ENCODE results near the gene STAB1.

Gene STAB1

GRCh38 chr3:52461874-52462273, 33.3 kb upstream of the STAB1 start:
- DNase-seq = no peak

GRCh38 chr3:52463416-52463815, 31.7 kb upstream of the STAB1 start:
- no peak for DNase-seq

- no peak for DNase-seq
Observed at GRCh38 chr3:52468336-52468735, 26.8 kb upstream of the STAB1 start.

GRCh38 chr3:52469001-52469400, 26.1 kb upstream of the STAB1 start:
- DNase-seq = no peak

- DNase-seq = no peak
Observed at GRCh38 chr3:52470920-52471319, 24.2 kb upstream of the STAB1 start.

GRCh38 chr3:52471371-52472238, 23.5 kb upstream of the STAB1 start:
- no peak for DNase-seq

GRCh38 chr3:52472239-52473000, 22.7 kb upstream of the STAB1 start:
- no peak for DNase-seq

- DNase-seq = no peak
Observed at GRCh38 chr3:52473026-52473425, 22.1 kb upstream of the STAB1 start.

- no peak for DNase-seq
Observed at GRCh38 chr3:52477076-52477795, 17.9 kb upstream of the STAB1 start.

- no peak for DNase-seq
Observed at GRCh38 chr3:52477796-52478095, 17.4 kb upstream of the STAB1 start.

GRCh38 chr3:52479037-52479876, 15.9 kb upstream of the STAB1 start:
- DNase-seq = no peak

GRCh38 chr3:52479877-52480575, 15.1 kb upstream of the STAB1 start:
- no peak for DNase-seq

- DNase-seq = no peak
Observed at GRCh38 chr3:52480768-52481715, 14.1 kb upstream of the STAB1 start.

- peak; percentile 6 for DNase-seq
Observed at GRCh38 chr3:52481819-52482521, 13.2 kb upstream of the STAB1 start.

- DNase-seq = no peak
Observed at GRCh38 chr3:52483081-52483480, 12.1 kb upstream of the STAB1 start.

GRCh38 chr3:52483577-52484381, 11.4 kb upstream of the STAB1 start:
- DNase-seq = no peak

- DNase-seq = no peak
Observed at GRCh38 chr3:52484680-52485461, 10.3 kb upstream of the STAB1 start.

GRCh38 chr3:52487050-52487787, 7.9 kb upstream of the STAB1 start:
- no peak for DNase-seq
